NCI-H2107 treated with DMSO at 0.1 percent for 48 hours (cell line): ENCODE measurements around the gene MTHFD2L.
A peak's percentile ranks its signal among the peaks of the same experiment; 100 is the strongest.
"Not testable (repeated sequence)": the region's sequence is repeated elsewhere in the genome, so short reads cannot be mapped to it uniquely, and the experiment has no call there.

ENCODE experiments used
- DNase-seq: peaks from one replicate; lab custom pipeline; 2025; ENCODE audit not compliant: unreplicated experiment; lab: John Stamatoyannopoulos, UW

MTHFD2L gene

GRCh38 chr4:74132188-74132587, 25.7 kb upstream of the MTHFD2L start:
- not testable (repeated sequence) for DNase-seq

GRCh38 chr4:74132944-74133343, 25.0 kb upstream of the MTHFD2L start:
- no peak for DNase-seq

- peak; percentile 43 for DNase-seq
Observed at GRCh38 chr4:74133786-74134499, 24.0 kb upstream of the MTHFD2L start.

- no peak for DNase-seq
Observed at GRCh38 chr4:74134500-74134852, 23.4 kb upstream of the MTHFD2L start.

- DNase-seq: no peak
Observed at GRCh38 chr4:74146581-74147129, 11.3 kb upstream of the MTHFD2L start.

- DNase-seq: no peak
Observed at GRCh38 chr4:74148205-74148604, 9.7 kb upstream of the MTHFD2L start.

- DNase-seq: no peak
Observed at GRCh38 chr4:74152836-74153235, 5.1 kb upstream of the MTHFD2L start.

- no peak for DNase-seq
Observed at GRCh38 chr4:74156521-74156920, 1.4 kb upstream of the MTHFD2L start.

- DNase-seq: no peak
Observed at GRCh38 chr4:74157154-74157553, 764 bp upstream of the MTHFD2L start.

GRCh38 chr4:74158466-74159142, 686 bp downstream of the MTHFD2L start:
- no peak for DNase-seq

- no peak for DNase-seq
Observed at GRCh38 chr4:74159143-74159709, 1.3 kb downstream of the MTHFD2L start.

GRCh38 chr4:74161666-74162450, 3.9 kb downstream of the MTHFD2L start:
- DNase-seq: no peak

GRCh38 chr4:74166135-74166534, 8.2 kb downstream of the MTHFD2L start:
- DNase-seq: no peak

- DNase-seq: no peak
Observed at GRCh38 chr4:74166818-74167217, 8.9 kb downstream of the MTHFD2L start.

GRCh38 chr4:74167585-74167984, 9.7 kb downstream of the MTHFD2L start:
- no peak for DNase-seq

GRCh38 chr4:74168841-74169240, 10.9 kb downstream of the MTHFD2L start:
- DNase-seq: no peak

GRCh38 chr4:74173321-74173720, 15.4 kb downstream of the MTHFD2L start:
- DNase-seq: no peak

- no peak for DNase-seq
Observed at GRCh38 chr4:74174421-74174820, 16.5 kb downstream of the MTHFD2L start.

- no peak for DNase-seq
Observed at GRCh38 chr4:74174941-74175340, 17.0 kb downstream of the MTHFD2L start.

- no peak for DNase-seq
Observed at GRCh38 chr4:74175379-74175778, 17.5 kb downstream of the MTHFD2L start.

GRCh38 chr4:74178798-74179197, 20.9 kb downstream of the MTHFD2L start:
- DNase-seq: no peak
